Epithelial cell of proximal tubule (primary cell): ENCODE results near the gene MARCHF3. TPM values are rescaled to one million over a fixed set of nuclear protein-coding genes. Genes with fewer than 3 reads are reported as not detected.

ENCODE experiments used
- DNase-seq: peaks from one replicate; pipeline ENCODE4 v3.0.0-alpha.2; 2011; ENCODE audit warnings: low read depth
- H3K4me3 ChIP-seq: 2 replicates; pipeline ENCODE4 v1.5.1; 2011; ENCODE audit warnings: low read depth, mild to moderate bottlenecking, low read length
- CTCF ChIP-seq: conservative IDR thresholded peaks from 2 replicates; pipeline ENCODE4 v1.5.1; 2012; ENCODE audit warnings: low read depth, mild to moderate bottlenecking, low read length
- total RNA-seq: library from RNA; depleted of rRNA; stranded (reverse); fragments of >200 nt; gene quantifications from 2 replicates; pipeline ENCODE4 v1.2.3, GENCODE V29; 2015

MARCHF3 gene
- total RNA-seq, 1 donor from 2014 or later, result 5.0 TPM

GRCh38 chr5:126819253-126819652, 211.1 kb downstream of the MARCHF3 start:
- no peak overlapping the region for H3K4me3 ChIP-seq
- TF ChIP-seq CTCF, result no peak
- no peak for DNase-seq

- no peak for TF ChIP-seq CTCF
- H3K4me3 ChIP-seq, result no peak overlapping the region
- DNase-seq, result no peak
Measured at GRCh38 chr5:126818736-126819135, 211.6 kb downstream of the MARCHF3 start.

Other genes with a start within 250 kb of the MARCHF3 start
- 4.6 and 11.9 TPM in 2 replicates for gene C5orf63, start 42.9 kb upstream of the MARCHF3 start, total RNA-seq